ENCODE data around the gene GRIN2A.

GRCh38 chr16:9847146-9847545, 335.1 kb downstream of the GRIN2A start:
- TF ChIP-seq CTCF (IDR thresholded peaks at IDR 0.05): no peak
- TF ChIP-seq POLR2A (IDR thresholded peaks at IDR 0.05): no peak

Data from Peyer's patch (tissue), 4 donors.